Stimulated activated effector memory CD8-positive, alpha-beta T cell treated with anti-CD3 and anti-CD28 coated beads, Interleukin-12 subunit alpha, Interleukin-12 subunit beta, amount 100 ng/mL, for 72 hours (primary cell): ENCODE results near the gene SYT12.

Experiments
- ATAC-seq: fragments of 150-1000 bp; cut with Tn5 transposase; 2 replicates; pipeline ENCODE4 v1.10.0; 2021
- DNase-seq, 2 donors: peaks; one replicate each; pipeline ENCODE4 v3.0.0; 2021 to 2022; ENCODE audit warnings: low spot score in 2 of 2
- H3K27ac Mint-ChIP-seq: one replicate; pipeline ENCODE4 v1.8.0; 2022; ENCODE audit warnings: mild to moderate bottlenecking, mixed read lengths
- H3K36me3 Mint-ChIP-seq: one replicate; pipeline ENCODE4 v1.8.0; 2022; ENCODE audit warnings: mild to moderate bottlenecking, mixed read lengths
- H3K4me1 Mint-ChIP-seq: one replicate; pipeline ENCODE4 v1.8.0; 2022; ENCODE audit warnings: mixed read lengths
- H3K4me3 Mint-ChIP-seq: one replicate; pipeline ENCODE4 v1.8.0; 2022; ENCODE audit warnings: mild to moderate bottlenecking, mixed read lengths
- H3K9me3 Mint-ChIP-seq: one replicate; pipeline ENCODE4 v1.8.0; 2022; ENCODE audit warnings: mixed read lengths

SYT12 gene, protein sequence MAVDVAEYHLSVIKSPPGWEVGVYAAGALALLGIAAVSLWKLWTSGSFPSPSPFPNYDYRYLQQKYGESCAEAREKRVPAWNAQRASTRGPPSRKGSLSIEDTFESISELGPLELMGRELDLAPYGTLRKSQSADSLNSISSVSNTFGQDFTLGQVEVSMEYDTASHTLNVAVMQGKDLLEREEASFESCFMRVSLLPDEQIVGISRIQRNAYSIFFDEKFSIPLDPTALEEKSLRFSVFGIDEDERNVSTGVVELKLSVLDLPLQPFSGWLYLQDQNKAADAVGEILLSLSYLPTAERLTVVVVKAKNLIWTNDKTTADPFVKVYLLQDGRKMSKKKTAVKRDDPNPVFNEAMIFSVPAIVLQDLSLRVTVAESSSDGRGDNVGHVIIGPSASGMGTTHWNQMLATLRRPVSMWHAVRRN

GRCh38 chr11:67022961-67023956 lies at the start of gene SYT12:
SYT12 (plus strand) TSS chr11:67023134; CDS start chr11:67030145, 7,011 bp downstream.
- H3K9me3 Mint-ChIP-seq, result no peaks in the 10 kb centered on the region
- no peak within 1 kb of the TSS for H3K27ac Mint-ChIP-seq
- peaks cover 43% of the 10 kb centered on the region for H3K4me1 Mint-ChIP-seq
- DNase-seq (no peak), ATAC-seq (no peak)
- no peaks in the 10 kb centered on the region for H3K36me3 Mint-ChIP-seq
- peak within 1 kb of the TSS; percentile 71 for H3K4me3 Mint-ChIP-seq

- Mint-ChIP-seq H3K27ac (no peak overlapping the region), H3K36me3 (no peaks in the 10 kb centered on the region), H3K4me3 (no peak overlapping the region), H3K4me1 (peaks cover 29% of the 10 kb centered on the region), H3K9me3 (no peaks in the 10 kb centered on the region)
- DNase-seq, result no peak
- no peak for ATAC-seq
Measured at GRCh38 chr11:66973956-66974580, 48.9 kb upstream of the SYT12 start.

GRCh38 chr11:66974724-66975404 lies 48.1 kb upstream of the SYT12 start, which contains the start of gene C11orf86:
C11orf86 (plus strand) TSS chr11:66975304; CDS start chr11:66975363, 59 bp downstream.
- H3K4me3 Mint-ChIP-seq, result no peak within 1 kb of the TSS
- no peak within 1 kb of the TSS for H3K27ac Mint-ChIP-seq
- H3K36me3 Mint-ChIP-seq, result no peaks in the 10 kb centered on the region
- H3K9me3 Mint-ChIP-seq, result peaks cover 3% of the 10 kb centered on the region
- ATAC-seq (no peak), DNase-seq (no peak)
- H3K4me1 Mint-ChIP-seq, result peaks cover 27% of the 10 kb centered on the region

DNA sequence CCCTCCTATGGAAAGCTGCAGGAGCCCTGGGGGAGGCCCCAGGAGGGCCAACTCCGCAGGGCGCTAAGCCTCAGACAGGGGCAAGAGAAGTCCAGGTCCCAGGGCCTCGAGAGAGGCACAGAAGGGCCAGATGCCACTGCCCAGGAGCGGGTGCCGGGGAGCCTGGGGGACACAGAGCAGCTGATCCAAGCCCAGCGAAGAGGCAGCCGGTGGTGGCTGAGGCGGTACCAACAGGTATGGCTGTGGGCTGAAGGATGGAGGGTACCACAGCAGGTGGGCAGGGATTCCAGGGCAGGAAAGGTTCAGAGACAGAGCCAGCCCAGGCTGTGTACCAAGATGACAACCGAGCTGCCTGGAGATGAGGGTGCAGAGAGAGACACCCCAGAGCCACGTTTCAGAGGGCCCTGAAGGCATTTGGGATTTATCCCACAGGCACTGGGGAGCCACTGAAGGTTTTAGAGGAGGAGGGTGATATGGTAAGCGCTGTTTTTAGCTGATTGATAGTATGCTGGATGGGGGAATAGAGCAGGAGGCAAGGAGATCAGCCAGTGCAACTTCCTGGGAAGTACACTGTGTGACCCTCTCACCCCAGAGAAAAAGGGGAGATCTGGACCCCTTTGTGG lies 47.4 kb upstream of the SYT12 start:
- peaks cover 21% of the 10 kb centered on the region for H3K4me1 Mint-ChIP-seq
- peaks cover 3% of the 10 kb centered on the region for H3K9me3 Mint-ChIP-seq
- no peak overlapping the region for H3K27ac Mint-ChIP-seq
- no peaks in the 10 kb centered on the region for H3K36me3 Mint-ChIP-seq
- ATAC-seq (no peak), DNase-seq (no peak)
- no peak overlapping the region for H3K4me3 Mint-ChIP-seq

DNA sequence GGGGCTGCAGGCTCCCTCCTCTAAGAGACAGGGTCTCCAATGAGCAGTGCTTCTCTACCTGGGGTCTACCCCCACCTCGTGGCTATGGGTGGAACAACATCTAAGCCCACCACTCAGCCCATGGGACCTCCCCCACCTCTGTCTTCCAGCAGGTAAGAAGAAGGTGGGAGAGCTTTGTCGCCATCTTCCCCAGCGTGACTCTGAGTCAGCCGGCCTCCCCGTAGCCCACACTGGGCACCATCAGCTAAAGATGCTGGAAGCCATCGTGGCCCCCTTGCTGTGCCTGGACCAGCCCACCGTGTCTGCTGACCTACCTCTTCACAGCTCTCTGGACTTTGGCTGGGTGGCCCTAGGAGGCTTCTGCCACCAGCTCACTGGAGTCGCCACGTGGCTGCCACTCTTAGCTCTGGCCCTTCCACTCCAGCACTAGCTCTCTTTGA lies 46.9 kb upstream of the SYT12 start:
- H3K36me3 Mint-ChIP-seq, result no peaks in the 10 kb centered on the region
- peak in 1 of 2 donors; percentile 62 for DNase-seq
- ATAC-seq, result peak; percentile 20
- H3K27ac Mint-ChIP-seq, result no peak overlapping the region
- H3K4me1 Mint-ChIP-seq, result peaks cover 16% of the 10 kb centered on the region
- peaks cover 3% of the 10 kb centered on the region for H3K9me3 Mint-ChIP-seq
- H3K4me3 Mint-ChIP-seq, result no peak overlapping the region

DNA sequence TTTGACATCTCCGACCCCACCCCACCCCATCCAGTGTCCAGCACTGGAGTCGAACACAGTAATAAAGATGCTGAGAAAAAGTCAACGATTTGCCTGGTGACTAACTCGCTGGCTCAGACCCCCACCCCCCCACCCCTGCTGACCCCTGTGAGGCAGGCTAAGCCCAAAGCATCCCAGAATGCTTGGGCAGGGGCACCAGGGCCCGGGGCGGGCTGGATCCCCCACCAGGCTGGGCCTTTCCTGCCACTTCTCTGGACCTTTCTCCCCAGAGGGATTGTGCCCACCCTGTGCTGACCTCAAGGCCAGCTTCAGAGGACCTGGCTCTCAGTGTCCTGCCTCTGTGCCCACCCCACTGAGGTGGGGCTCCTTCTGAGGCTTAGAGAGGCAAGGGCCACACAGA lies 46.0 kb upstream of the SYT12 start:
- DNase-seq (no peak), ATAC-seq (no peak)
- peaks cover 3% of the 10 kb centered on the region for H3K9me3 Mint-ChIP-seq
- peaks cover 10% of the 10 kb centered on the region for H3K4me1 Mint-ChIP-seq
- H3K36me3 Mint-ChIP-seq, result no peaks in the 10 kb centered on the region
- no peak overlapping the region for H3K4me3 Mint-ChIP-seq
- H3K27ac Mint-ChIP-seq, result no peak overlapping the region

DNA sequence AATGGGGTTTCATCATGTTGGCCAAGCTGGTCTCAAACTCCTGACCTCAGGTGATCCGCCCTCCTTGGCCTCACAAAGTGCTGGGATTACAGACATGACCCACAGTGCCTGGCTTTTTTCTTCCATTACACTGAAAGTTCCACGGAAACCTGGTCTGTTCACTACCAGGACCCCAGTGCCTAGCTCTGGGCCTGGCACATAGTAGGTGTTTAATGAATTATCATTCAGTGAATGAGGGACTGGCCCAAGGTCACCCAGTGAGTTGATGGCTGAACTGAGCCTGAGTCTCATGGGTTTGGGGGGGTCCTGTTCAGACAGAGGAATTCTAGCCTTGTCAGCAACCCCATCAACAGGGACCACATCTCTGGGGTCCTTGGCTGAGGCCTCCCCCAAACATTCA lies 44.7 kb upstream of the SYT12 start:
- Mint-ChIP-seq H3K4me1 (peaks cover 10% of the 10 kb centered on the region), H3K27ac (no peak overlapping the region), H3K9me3 (peaks cover 3% of the 10 kb centered on the region), H3K36me3 (no peaks in the 10 kb centered on the region), H3K4me3 (no peak overlapping the region)
- DNase-seq (no peak), ATAC-seq (no peak)

DNA sequence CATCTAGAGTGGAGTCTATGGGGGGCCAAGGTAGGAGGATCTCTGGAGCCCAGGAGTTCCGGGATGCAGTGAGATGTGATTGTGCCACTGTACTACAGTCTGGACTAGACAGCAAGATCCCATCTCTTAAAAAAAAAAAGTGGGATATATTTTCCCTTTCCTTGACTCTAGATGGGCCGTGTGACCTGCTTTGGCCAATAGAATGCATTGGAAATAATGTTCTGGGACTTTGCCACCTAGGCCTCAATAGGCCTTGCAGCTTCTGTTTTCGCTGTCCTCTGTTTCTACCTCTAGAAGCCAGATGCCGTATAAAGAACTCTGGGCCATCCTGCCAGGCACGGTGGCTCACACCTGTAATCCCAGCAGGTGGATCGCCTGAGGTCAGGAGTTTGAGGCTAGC lies 44.2 kb upstream of the SYT12 start:
- H3K4me1 Mint-ChIP-seq, result peaks cover 10% of the 10 kb centered on the region
- peaks cover 3% of the 10 kb centered on the region for H3K9me3 Mint-ChIP-seq
- no peak overlapping the region for H3K27ac Mint-ChIP-seq
- DNase-seq (no peak), ATAC-seq (no peak)
- no peaks in the 10 kb centered on the region for H3K36me3 Mint-ChIP-seq
- no peak overlapping the region for H3K4me3 Mint-ChIP-seq

DNA sequence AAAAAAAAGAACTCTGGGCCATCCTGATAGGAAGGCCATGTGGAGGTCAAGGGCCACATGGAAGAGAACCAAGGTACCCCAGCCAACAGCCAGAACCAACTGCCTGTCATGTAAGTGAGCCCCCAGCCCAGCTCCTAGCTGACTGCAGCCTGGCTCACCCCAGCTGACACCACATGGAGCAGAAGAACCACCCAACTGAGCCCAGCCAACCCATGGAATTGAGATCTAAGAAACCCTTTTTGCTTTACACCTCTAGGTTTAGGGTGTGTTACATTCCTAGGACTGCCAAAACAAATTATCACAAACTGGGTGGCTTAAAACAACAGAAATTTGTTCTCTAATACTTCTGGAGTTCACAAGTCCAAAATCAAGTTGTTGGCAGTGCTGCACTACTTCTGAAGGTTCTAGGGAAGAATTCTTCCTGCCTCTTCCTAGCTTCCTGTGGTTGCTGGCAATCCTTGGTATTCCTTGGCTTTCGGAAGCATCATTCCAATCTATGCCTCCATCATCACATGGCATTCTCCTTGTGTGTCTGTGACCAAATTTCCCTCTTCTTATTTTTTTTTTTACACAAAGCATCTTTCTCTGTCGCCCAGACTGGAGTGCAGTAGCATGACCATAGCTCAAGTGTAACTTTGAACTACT lies 43.5 kb upstream of the SYT12 start:
- Mint-ChIP-seq H3K9me3 (peaks cover 3% of the 10 kb centered on the region), H3K4me3 (no peak overlapping the region), H3K27ac (no peak overlapping the region), H3K4me1 (peaks cover 10% of the 10 kb centered on the region), H3K36me3 (no peaks in the 10 kb centered on the region)
- DNase-seq (no peak), ATAC-seq (no peak)

DNA sequence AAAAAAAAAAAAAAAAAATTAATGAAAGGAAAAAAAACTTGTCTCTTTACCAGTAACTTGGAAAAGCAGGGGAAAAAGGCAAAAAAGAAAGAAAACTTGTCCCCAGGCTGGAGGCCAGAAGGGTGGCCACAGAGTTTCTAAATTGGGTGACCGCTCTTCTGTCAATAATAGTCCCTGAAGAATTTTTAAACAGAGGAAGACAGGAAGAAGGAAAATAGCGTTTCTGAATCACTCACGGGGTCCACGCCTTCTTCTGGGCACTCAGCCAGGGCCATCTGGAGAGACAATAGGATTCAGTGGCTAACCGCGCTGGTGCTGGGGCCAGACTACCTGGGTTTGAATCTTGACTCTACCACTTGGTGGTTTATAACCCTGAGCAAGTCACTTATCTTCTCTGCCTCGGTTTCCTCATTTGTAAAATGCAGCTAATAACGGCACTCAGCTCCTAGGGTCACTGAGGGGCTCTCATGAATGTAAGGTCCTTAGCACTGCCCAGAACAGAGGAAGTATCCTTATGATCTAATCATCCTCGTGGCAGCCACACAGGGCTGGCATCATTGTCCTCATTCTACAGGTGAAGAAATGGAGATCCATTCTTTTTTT lies 40.9 kb upstream of the SYT12 start:
- Mint-ChIP-seq H3K36me3 (no peaks in the 10 kb centered on the region), H3K9me3 (peaks cover 3% of the 10 kb centered on the region), H3K27ac (no peak overlapping the region), H3K4me3 (no peak overlapping the region), H3K4me1 (peaks cover 2% of the 10 kb centered on the region)
- DNase-seq, result no peak
- ATAC-seq, result peak; percentile 51

DNA sequence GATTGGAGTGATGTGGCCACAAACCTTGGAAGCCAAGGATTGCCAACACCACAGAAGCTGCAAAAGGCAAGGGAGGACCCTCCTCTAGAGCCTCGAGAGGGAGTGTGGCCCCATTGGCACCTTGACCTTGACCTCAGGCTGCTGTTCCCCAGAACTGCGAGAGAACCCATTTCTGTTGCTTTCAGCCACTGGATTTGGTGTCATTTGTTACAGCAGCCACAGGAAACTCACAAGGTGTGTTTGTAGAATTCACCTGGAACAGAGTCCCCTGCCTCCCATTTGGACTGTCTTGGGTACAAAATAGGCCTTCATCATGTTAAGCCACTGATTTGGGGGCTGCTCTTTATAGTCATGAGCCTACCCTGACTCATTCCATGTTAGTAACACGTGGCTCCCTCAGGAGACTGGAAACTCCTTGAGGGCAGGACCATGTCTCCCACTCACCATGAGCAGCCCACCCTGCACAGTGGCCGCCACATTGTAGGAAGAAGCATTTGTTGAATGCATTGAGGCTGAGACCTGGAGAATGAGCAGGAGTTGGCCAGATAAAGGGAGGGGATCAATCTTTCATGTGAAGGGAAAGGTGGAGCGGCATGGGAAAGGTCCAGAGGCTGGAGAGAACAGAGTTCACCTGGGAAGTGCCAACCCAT lies 39.5 kb upstream of the SYT12 start:
- no peak overlapping the region for H3K27ac Mint-ChIP-seq
- no peak overlapping the region for H3K4me3 Mint-ChIP-seq
- H3K4me1 Mint-ChIP-seq, result peaks cover 16% of the 10 kb centered on the region
- H3K9me3 Mint-ChIP-seq, result peaks cover 3% of the 10 kb centered on the region
- DNase-seq, result no peak
- ATAC-seq, result no peak
- no peaks in the 10 kb centered on the region for H3K36me3 Mint-ChIP-seq

DNA sequence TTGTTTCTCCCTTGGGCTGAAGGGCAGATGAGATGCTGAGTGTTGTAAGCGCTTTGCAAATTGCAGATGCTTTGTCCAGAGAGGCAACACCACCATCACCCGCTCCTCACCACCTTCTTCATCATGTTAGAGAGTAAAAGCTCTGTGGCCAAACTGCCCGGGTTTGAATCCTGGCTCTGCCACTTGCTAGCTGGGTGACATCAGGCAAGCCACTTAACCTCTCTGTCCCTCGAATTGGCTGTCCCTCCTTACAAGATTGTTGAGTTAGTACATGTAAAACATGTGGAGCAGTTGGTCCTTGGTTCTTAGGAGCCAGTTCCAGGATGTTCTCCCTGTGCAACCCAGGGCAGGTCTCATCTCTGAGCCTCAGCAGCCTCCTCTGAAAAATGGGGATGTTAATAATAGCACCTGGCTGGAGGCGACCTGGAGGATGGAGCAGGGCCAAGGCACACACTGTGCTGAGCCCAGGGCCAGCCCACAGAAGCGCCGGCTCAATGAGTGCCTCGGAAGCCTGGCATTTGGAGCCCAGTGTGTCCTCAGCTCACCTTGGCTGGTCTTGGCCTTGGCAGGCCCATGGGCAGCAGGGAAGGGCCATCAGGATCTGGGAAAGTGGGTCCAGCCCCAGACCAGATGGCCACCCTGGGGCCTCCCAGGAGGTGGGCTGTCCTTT lies 37.3 kb upstream of the SYT12 start:
- DNase-seq (no peak), ATAC-seq (no peak)
- no peaks in the 10 kb centered on the region for H3K9me3 Mint-ChIP-seq
- H3K27ac Mint-ChIP-seq, result no peak overlapping the region
- H3K4me1 Mint-ChIP-seq, result peaks cover 18% of the 10 kb centered on the region
- no peaks in the 10 kb centered on the region for H3K36me3 Mint-ChIP-seq
- H3K4me3 Mint-ChIP-seq, result no peak overlapping the region

GRCh38 chr11:66986178-66986545 lies 36.8 kb upstream of the SYT12 start:
- no peaks in the 10 kb centered on the region for H3K36me3 Mint-ChIP-seq
- no peak overlapping the region for H3K27ac Mint-ChIP-seq
- no peaks in the 10 kb centered on the region for H3K9me3 Mint-ChIP-seq
- DNase-seq (no peak), ATAC-seq (peak; percentile 13)
- peaks cover 18% of the 10 kb centered on the region for H3K4me1 Mint-ChIP-seq
- no peak overlapping the region for H3K4me3 Mint-ChIP-seq
